Keratinocyte (primary cell): ENCODE data around the gene STEAP1B. TPM values are rescaled to one million over a fixed set of nuclear protein-coding genes. Genes with fewer than 3 reads are reported as not detected.

Experiments
- DNase-seq: peaks from one replicate; pipeline ENCODE4 v3.0.0-alpha.2; 2011; ENCODE audit warnings: low read depth, missing footprints, low spot score
- FAIRE-seq: peaks from 2 replicates; lab custom pipeline; 2011; peaks lifted over from hg19 to GRCh38; lab: Jason Lieb, UNC
- H2AFZ ChIP-seq: 2 replicates; pipeline ENCODE4 v1.6.0; 2012; ENCODE audit warnings: low read length, control low read depth, inconsistent platforms; ENCODE audit not compliant: control insufficient read depth
- H3K27ac ChIP-seq: 2 replicates; pipeline ENCODE4 v1.5.1; 2011; ENCODE audit warnings: low read length; ENCODE audit not compliant: control insufficient read depth, insufficient read depth
- H3K27me3 ChIP-seq: 3 replicates; pipeline ENCODE4 v1.6.0; 2011; ENCODE audit warnings: low read length; ENCODE audit not compliant: control insufficient read depth, insufficient read depth; ENCODE audit errors: extremely low read depth
- H3K36me3 ChIP-seq, 2 experiments: 2 replicates in 1 of 2; 3 replicates in 1 of 2; pipeline ENCODE4 v1.5.1; 2011; ENCODE audit warnings: low read length in 2 of 2, mild to moderate bottlenecking in 1 of 2; ENCODE audit not compliant: control insufficient read depth in 2 of 2, insufficient read depth in 2 of 2; ENCODE audit errors: extremely low read depth in 1 of 2
- H3K4me1 ChIP-seq: 3 replicates; pipeline ENCODE4 v1.5.1; 2011; ENCODE audit warnings: low read length; ENCODE audit not compliant: control insufficient read depth, insufficient read depth; ENCODE audit errors: extremely low read depth
- H3K4me2 ChIP-seq: 3 replicates; pipeline ENCODE4 v1.6.0; 2011; ENCODE audit warnings: low read depth, low read length; ENCODE audit not compliant: control insufficient read depth, insufficient read depth; ENCODE audit errors: extremely low read depth
- H3K4me3 ChIP-seq, 3 experiments: fragments of 200-600 bp in 1 of 3; sonication (generic) in 1 of 3; 2 replicates in 2 of 3; 3 replicates in 1 of 3; pipeline ENCODE4 v1.5.1; 2011 to 2016; ENCODE audit warnings: low read length in 3 of 3, mild to moderate bottlenecking in 3 of 3, control low read depth in 2 of 3, inconsistent platforms in 1 of 3, low read depth in 1 of 3, mixed read lengths in 1 of 3, mixed run types in 1 of 3, moderate library complexity in 1 of 3; ENCODE audit not compliant: control insufficient read depth in 2 of 3, insufficient read depth in 2 of 3; ENCODE audit errors: extremely low read depth in 1 of 3
- H3K79me2 ChIP-seq: 2 replicates; pipeline ENCODE4 v1.6.0; 2012; ENCODE audit warnings: low read length; ENCODE audit not compliant: control insufficient read depth, insufficient read depth
- H3K9ac ChIP-seq: 3 replicates; pipeline ENCODE4 v1.6.0; 2011; ENCODE audit warnings: low read length; ENCODE audit not compliant: control insufficient read depth, insufficient read depth; ENCODE audit errors: extremely low read depth
- H3K9me1 ChIP-seq: 3 replicates; pipeline ENCODE4 v1.6.0; 2011; ENCODE audit warnings: low read length; ENCODE audit not compliant: control insufficient read depth, insufficient read depth; ENCODE audit errors: extremely low read depth
- H3K9me3 ChIP-seq: 2 replicates; pipeline ENCODE4 v1.5.1; 2012; ENCODE audit warnings: low read depth, low read length; ENCODE audit not compliant: control insufficient read depth
- H4K20me1 ChIP-seq: 3 replicates; pipeline ENCODE4 v1.6.0; 2011; ENCODE audit warnings: low read length; ENCODE audit not compliant: control insufficient read depth, insufficient read depth; ENCODE audit errors: extremely low read depth
- EZH2 ChIP-seq: IDR thresholded peaks from one replicate; pipeline ENCODE4 v1.6.1; 2012; ENCODE audit warnings: inconsistent platforms, mild to moderate bottlenecking, low read length, moderate library complexity
- dilution Hi-C: fragments of 300-500 bp; cut with MboI; formaldehyde crosslinking; loops from one replicate; pipeline ENCODE4 v1.7.0; 2020; ENCODE audit warnings: low sequenced_read_pairs; ENCODE audit not compliant: extremely low pct_ligation_motif_present
- polyA plus RNA-seq, 5 experiments: library from polyadenylated mRNA; depleted of rRNA in 3 of 5; stranded (reverse) in 3 of 5; stranded (forward) in 1 of 5; unstranded in 1 of 5; fragments of >200 nt; gene quantifications; 1 replicate in 1 of 5; 2 replicates in 3 of 5; 3 replicates in 1 of 5; pipeline versions ENCODE4 v1.2.1 to v1.2.3, GENCODE V29; 2011 to 2012; ENCODE audit warnings: missing spikeins in 2 of 5, low read depth in 1 of 5, low replicate concordance in 1 of 5
- TF ChIP-seq, protein P1 (sequence below), 3 experiments: IDR thresholded peaks in 1 of 3; conservative IDR thresholded peaks in 1 of 3; optimal IDR thresholded peaks in 1 of 3; 2 replicates in 2 of 3; 3 replicates in 1 of 3; pipeline versions ENCODE3 to v1.5.1; 2011; ENCODE audit warnings: low read length in 3 of 3, mild to moderate bottlenecking in 3 of 3, moderate library complexity in 2 of 3, control low read depth in 1 of 3, inconsistent platforms in 1 of 3; ENCODE audit not compliant: insufficient read depth in 2 of 3; ENCODE audit errors: extremely low read depth in 1 of 3

The STEAP1B gene
- polyA plus RNA-seq, 1 donor (not counting 4 experiments of a cell fraction or from before 2014, with no cell fraction given), result 18.9 TPM

DNA sequence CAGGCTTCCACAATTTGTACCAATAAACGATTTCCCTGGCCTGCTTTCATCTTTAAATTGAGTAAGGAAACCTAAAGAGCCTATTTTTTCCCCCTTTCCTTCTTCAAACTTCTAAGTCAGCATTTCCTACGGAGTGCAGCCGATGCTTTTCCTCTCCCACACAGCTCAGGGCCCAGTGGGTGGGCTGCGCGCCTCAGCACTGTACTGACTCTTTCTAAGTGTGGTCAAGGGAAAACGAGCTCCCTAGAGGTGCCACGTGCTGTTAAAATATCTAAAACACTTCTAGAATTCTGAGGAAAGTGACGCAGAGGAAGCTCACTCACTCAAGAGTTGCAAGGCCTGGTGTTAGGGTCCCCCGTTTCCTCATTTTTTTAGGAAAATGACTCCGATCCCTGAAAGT, 29.0 kb downstream of the STEAP1B start:
- Histone ChIP-seq H3K79me2 (no peaks in the 10 kb centered on the region), H4K20me1 (no peaks in the 10 kb centered on the region), H3K9me1 (peaks cover 4% of the 10 kb centered on the region), H3K9me3 (no peaks in the 10 kb centered on the region), H3K4me1 (no peaks in the 10 kb centered on the region), H3K36me3 (no peaks in the 10 kb centered on the region), H3K9ac (no peak overlapping the region), H3K27ac (no peak overlapping the region), H2AFZ (no peak overlapping the region), H3K4me3 (no peak overlapping the region), H3K27me3 (no peaks in the 10 kb centered on the region), H3K4me2 (no peak overlapping the region)
- TF ChIP-seq, protein P1, sequence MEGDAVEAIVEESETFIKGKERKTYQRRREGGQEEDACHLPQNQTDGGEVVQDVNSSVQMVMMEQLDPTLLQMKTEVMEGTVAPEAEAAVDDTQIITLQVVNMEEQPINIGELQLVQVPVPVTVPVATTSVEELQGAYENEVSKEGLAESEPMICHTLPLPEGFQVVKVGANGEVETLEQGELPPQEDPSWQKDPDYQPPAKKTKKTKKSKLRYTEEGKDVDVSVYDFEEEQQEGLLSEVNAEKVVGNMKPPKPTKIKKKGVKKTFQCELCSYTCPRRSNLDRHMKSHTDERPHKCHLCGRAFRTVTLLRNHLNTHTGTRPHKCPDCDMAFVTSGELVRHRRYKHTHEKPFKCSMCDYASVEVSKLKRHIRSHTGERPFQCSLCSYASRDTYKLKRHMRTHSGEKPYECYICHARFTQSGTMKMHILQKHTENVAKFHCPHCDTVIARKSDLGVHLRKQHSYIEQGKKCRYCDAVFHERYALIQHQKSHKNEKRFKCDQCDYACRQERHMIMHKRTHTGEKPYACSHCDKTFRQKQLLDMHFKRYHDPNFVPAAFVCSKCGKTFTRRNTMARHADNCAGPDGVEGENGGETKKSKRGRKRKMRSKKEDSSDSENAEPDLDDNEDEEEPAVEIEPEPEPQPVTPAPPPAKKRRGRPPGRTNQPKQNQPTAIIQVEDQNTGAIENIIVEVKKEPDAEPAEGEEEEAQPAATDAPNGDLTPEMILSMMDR (optimal IDR thresholded peaks at IDR 0.05 in 1 of 3, IDR thresholded peaks at IDR 0.05 in 1 of 3, conservative IDR thresholded peaks at IDR 0.05 in 1 of 3; ENCODE audit: extremely low read depth in 1 of 3, insufficient read depth in 2 of 3, low read length in 3 of 3), result no peak
- TF ChIP-seq EZH2, result no peak
- DNase-seq (no peak), FAIRE-seq (no peak)
- dilution Hi-C loops, result no loop called here

DNA sequence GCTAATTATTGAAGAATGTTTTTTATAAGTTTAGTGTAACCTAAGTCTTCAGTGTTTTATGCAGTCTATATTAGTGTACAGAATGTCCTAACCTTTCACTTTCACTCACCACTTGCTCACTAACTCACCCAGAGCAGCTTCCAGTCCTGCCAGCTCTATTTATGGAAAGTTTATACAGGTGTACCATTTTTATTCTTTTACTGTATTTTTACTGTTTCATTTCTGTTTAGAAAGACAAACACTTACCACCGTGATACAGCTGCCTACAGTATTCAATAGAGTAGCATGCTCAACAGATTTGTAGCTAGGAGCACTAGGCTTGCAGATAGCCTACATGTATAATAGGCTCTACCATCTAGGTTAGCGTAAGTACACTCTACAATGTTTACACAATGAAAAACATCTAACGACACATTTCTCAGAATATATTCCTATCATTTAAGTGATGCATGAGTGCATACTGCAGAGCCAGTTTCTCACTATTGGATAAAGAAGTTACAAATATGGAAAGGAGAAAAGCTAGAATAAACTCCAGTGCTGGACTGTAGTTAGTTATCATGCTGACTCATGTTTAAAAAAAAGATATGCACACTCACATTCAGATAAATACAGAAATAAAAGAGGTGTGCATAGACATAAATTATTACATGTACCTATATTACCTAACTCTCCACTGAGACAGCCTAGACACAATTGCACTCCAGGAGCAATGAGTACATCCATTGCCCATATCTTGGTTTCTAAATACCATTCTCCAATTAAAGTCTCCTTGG, 30.4 kb downstream of the STEAP1B start:
- Histone ChIP-seq H2AFZ (no peak overlapping the region), H3K9ac (no peak overlapping the region), H3K4me1 (no peaks in the 10 kb centered on the region), H3K9me3 (no peaks in the 10 kb centered on the region), H3K79me2 (no peaks in the 10 kb centered on the region), H3K9me1 (no peaks in the 10 kb centered on the region), H3K36me3 (no peaks in the 10 kb centered on the region), H3K4me2 (no peak overlapping the region), H3K27me3 (no peaks in the 10 kb centered on the region), H4K20me1 (no peaks in the 10 kb centered on the region), H3K27ac (no peak overlapping the region), H3K4me3 (no peak overlapping the region)
- DNase-seq, result no peak
- dilution Hi-C loops, result no loop called here
- no peak for TF ChIP-seq EZH2
- TF ChIP-seq, protein P1 (optimal IDR thresholded peaks at IDR 0.05 in 1 of 3, IDR thresholded peaks at IDR 0.05 in 1 of 3, conservative IDR thresholded peaks at IDR 0.05 in 1 of 3; ENCODE audit: extremely low read depth in 1 of 3, insufficient read depth in 2 of 3, low read length in 3 of 3), result no peak
- FAIRE-seq, result no peak
